A673 (cell line): ENCODE results near the gene FAIM. TPM values are rescaled to one million over a fixed set of nuclear protein-coding genes. Genes with fewer than 3 reads are reported as not detected.

Experiments used
- BruUV-seq: library from RNA; stranded (reverse); fragments of 400-500 nt; replicated peaks from 2 replicates; lab custom pipeline; 2021; lab: Mats Ljungman, UMichigan
- CTCF ChIA-PET: fragments of 300-600 bp; sonication (Branson Sonifier 250); formaldehyde crosslinking; loops from one replicate; lab custom pipeline; 2022; ENCODE audit warnings: antibody characterized with exemption; lab: Charles Lee
- POLR2A ChIA-PET: fragments of 300-600 bp; sonication (Branson Sonifier 250); formaldehyde crosslinking; loops from one replicate; lab custom pipeline; 2022; ENCODE audit warnings: antibody characterized with exemption; ENCODE audit not compliant: low non-redundant PET; lab: Charles Lee
- DNase-seq: peaks from one replicate; pipeline ENCODE4 v3.0.0-alpha.2; 2015; ENCODE audit warnings: low spot score
- H3K27ac ChIP-seq: fragments of 200-600 bp; sonication (generic); 2 replicates; pipeline ENCODE4 v1.5.1; 2016; ENCODE audit warnings: mixed run types, low read depth, mild to moderate bottlenecking, mixed read lengths, antibody characterized with exemption, low read length; ENCODE audit not compliant: poor library complexity, severe bottlenecking
- H3K27me3 ChIP-seq: fragments of 200-600 bp; sonication (generic); replicated peaks from 2 replicates; pipeline ENCODE4 v1.6.1; 2017; ENCODE audit warnings: mixed run types, low read depth, mild to moderate bottlenecking, mixed read lengths, antibody characterized with exemption, low read length; ENCODE audit not compliant: insufficient read depth, poor library complexity
- H3K36me3 ChIP-seq: fragments of 200-600 bp; sonication (generic); 2 replicates; pipeline ENCODE4 v1.6.1; 2016; ENCODE audit warnings: mixed run types, mild to moderate bottlenecking, mixed read lengths, antibody characterized with exemption, low read length; ENCODE audit not compliant: insufficient read depth, poor library complexity, severe bottlenecking
- H3K4me1 ChIP-seq: fragments of 200-600 bp; sonication (generic); 2 replicates; pipeline ENCODE4 v1.6.1; 2017; ENCODE audit warnings: mixed run types, mild to moderate bottlenecking, mixed read lengths, antibody characterized with exemption, low read length; ENCODE audit not compliant: insufficient read depth, poor library complexity, severe bottlenecking
- H3K4me3 ChIP-seq: fragments of 200-600 bp; sonication (generic); 2 replicates; pipeline ENCODE4 v1.5.1; 2016; ENCODE audit warnings: low read depth, mixed run types, mild to moderate bottlenecking, mixed read lengths, low read length; ENCODE audit not compliant: poor library complexity, severe bottlenecking
- H3K9me3 ChIP-seq: fragments of 200-600 bp; sonication (generic); 2 replicates; pipeline ENCODE4 v1.6.1; 2016; ENCODE audit warnings: mixed run types, low read depth, mild to moderate bottlenecking, mixed read lengths, antibody characterized with exemption, low read length; ENCODE audit not compliant: poor library complexity, severe bottlenecking
- CTCF ChIP-seq: fragments of 300-800, 200-600 bp; sonication (generic); conservative IDR thresholded peaks from 2 replicates; pipeline ENCODE4 v1.5.1; 2017; ENCODE audit warnings: low read depth, mild to moderate bottlenecking, antibody characterized with exemption, low read length, moderate library complexity, mixed read lengths
- EZH2 ChIP-seq: fragments of 200-600 bp; sonication (generic); IDR thresholded peaks from 2 replicates; pipeline ENCODE4 v1.6.1; 2017; ENCODE audit warnings: borderline replicate concordance, low read depth, mild to moderate bottlenecking, mixed read lengths, antibody characterized with exemption, low read length; ENCODE audit not compliant: poor library complexity, severe bottlenecking
- intact Hi-C: fragments of 100-400 bp; cut with micrococcal nuclease; formaldehyde crosslinking; loops from one replicate; pipeline ENCODE4 v1.10.0; 2022; ENCODE audit not compliant: unreplicated experiment
- total RNA-seq: library from RNA; stranded (reverse); gene quantifications from 2 replicates; pipeline ENCODE4 v1.2.3, GENCODE V29; 2021

Gene FAIM
- total RNA-seq, 1 experiment from 2014 or later = 15.0 TPM

GRCh38 chr3:138624518-138624917 lies 15.9 kb downstream of the FAIM start:
- Histone ChIP-seq H3K4me3 (no peak overlapping the region), H3K4me1 (peaks cover 6% of the 10 kb centered on the region), H3K27ac (no peak overlapping the region), H3K36me3 (no peaks in the 10 kb centered on the region), H3K27me3 (no peaks in the 10 kb centered on the region), H3K9me3 (no peaks in the 10 kb centered on the region)
- ChIA-PET CTCF (no interaction called here), POLR2A (interaction anchor here (0.7 kb wide), 1 partner anchor 166 kb away, joined by 3 read pairs; no protein-coding TSS in a partner anchor)
- BruUV-seq = no TSS peak
- intact Hi-C loops = no loop called here
- DNase-seq = no peak
- TF ChIP-seq CTCF = no peak
- no peak for TF ChIP-seq EZH2

GRCh38 chr3:138625707-138626365 lies 17.3 kb downstream of the FAIM start:
- DNase-seq = no peak
- intact Hi-C loops = no loop called here
- Histone ChIP-seq H3K27ac (no peak overlapping the region), H3K27me3 (no peaks in the 10 kb centered on the region), H3K9me3 (no peaks in the 10 kb centered on the region), H3K4me1 (no peaks in the 10 kb centered on the region), H3K4me3 (no peak overlapping the region), H3K36me3 (no peaks in the 10 kb centered on the region)
- TF ChIP-seq CTCF (no peak), EZH2 (no peak)
- POLR2A ChIA-PET = no interaction called here
- no TSS peak for BruUV-seq
- CTCF ChIA-PET = no interaction called here

- intact Hi-C loops = no loop called here
- H3K36me3 ChIP-seq = no peaks in the 10 kb centered on the region
- TF ChIP-seq EZH2 (no peak), CTCF (no peak)
- H3K27me3 ChIP-seq = no peaks in the 10 kb centered on the region
- no peaks in the 10 kb centered on the region for H3K9me3 ChIP-seq
- ChIA-PET POLR2A (interaction anchor here (0.6 kb wide), 1 partner anchor 115 kb away, joined by 3 read pairs; no protein-coding TSS in a partner anchor), CTCF (no interaction called here)
- no peak overlapping the region for H3K4me3 ChIP-seq
- DNase-seq = no peak
- no peak overlapping the region for H3K27ac ChIP-seq
- H3K4me1 ChIP-seq = no peaks in the 10 kb centered on the region
- no TSS peak for BruUV-seq
Measured at GRCh38 chr3:138629526-138629925, 21.0 kb downstream of the FAIM start.
